WTC11 (cell line): ENCODE results near the gene TBCE.

Experiments
- JUN ChIP-seq: sonication (generic); formaldehyde crosslinking; IDR thresholded peaks from 2 replicates; pipeline ENCODE4 v1.8.0; 2023; ENCODE audit warnings: mild to moderate bottlenecking, missing genetic modification reagents
- NR2C2 ChIP-seq: sonication (generic); formaldehyde crosslinking; IDR thresholded peaks from 2 replicates; pipeline ENCODE4 v1.8.0; 2022; ENCODE audit warnings: mild to moderate bottlenecking, missing genetic modification reagents
- SOX15 ChIP-seq: fragments of 250-450 bp; sonication (Bioruptor Pico); IDR thresholded peaks from 2 replicates; pipeline ENCODE4 v1.9.0; 2021; ENCODE audit warnings: mild to moderate bottlenecking
- TCF7 ChIP-seq: sonication (generic); formaldehyde crosslinking; IDR thresholded peaks from 2 replicates; pipeline ENCODE4 v1.8.0; 2022; ENCODE audit warnings: mild to moderate bottlenecking, low read depth, missing genetic modification reagents, moderate library complexity
- ZNF423 ChIP-seq: fragments of 250-450 bp; sonication (Bioruptor Pico); IDR thresholded peaks from 2 replicates; pipeline ENCODE4 v2.1.2; 2022; ENCODE audit warnings: mild to moderate bottlenecking, moderate library complexity
- TF ChIP-seq, protein P1 (sequence below): fragments of 200-600 bp; IDR thresholded peaks from 2 replicates; pipeline ENCODE4 v1.8.0; 2022; ENCODE audit warnings: antibody characterized with exemption
- TF ChIP-seq, protein P2 (sequence below): sonication (generic); formaldehyde crosslinking; IDR thresholded peaks from 2 replicates; pipeline ENCODE4 v1.8.1; 2023; ENCODE audit warnings: mild to moderate bottlenecking, missing genetic modification reagents, moderate library complexity

DNA sequence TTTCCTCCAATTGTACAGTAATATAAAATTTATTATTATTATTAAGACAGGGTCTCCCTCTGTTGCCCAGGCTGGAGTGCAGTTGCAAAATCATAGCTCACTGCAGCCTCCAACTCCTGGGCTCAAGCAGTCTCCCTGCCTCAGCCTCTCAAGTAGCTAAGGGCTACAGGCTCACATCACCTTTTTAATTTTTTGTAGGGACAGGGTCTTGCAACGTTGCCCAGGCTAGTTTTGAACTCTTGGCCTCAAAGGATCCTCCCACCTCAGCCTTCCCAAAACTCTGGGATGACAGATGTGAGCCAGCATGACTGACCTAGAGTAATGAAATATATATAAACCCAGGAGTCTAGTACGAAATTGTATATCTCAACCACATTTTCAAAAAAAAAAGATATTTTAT is 87.9 kb downstream of the TBCE start:
- TF ChIP-seq, protein P1, sequence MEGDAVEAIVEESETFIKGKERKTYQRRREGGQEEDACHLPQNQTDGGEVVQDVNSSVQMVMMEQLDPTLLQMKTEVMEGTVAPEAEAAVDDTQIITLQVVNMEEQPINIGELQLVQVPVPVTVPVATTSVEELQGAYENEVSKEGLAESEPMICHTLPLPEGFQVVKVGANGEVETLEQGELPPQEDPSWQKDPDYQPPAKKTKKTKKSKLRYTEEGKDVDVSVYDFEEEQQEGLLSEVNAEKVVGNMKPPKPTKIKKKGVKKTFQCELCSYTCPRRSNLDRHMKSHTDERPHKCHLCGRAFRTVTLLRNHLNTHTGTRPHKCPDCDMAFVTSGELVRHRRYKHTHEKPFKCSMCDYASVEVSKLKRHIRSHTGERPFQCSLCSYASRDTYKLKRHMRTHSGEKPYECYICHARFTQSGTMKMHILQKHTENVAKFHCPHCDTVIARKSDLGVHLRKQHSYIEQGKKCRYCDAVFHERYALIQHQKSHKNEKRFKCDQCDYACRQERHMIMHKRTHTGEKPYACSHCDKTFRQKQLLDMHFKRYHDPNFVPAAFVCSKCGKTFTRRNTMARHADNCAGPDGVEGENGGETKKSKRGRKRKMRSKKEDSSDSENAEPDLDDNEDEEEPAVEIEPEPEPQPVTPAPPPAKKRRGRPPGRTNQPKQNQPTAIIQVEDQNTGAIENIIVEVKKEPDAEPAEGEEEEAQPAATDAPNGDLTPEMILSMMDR: no peak
- TF ChIP-seq NR2C2: no peak
- TF ChIP-seq SOX15 (CRISPR knock-in tag): no peak
- TF ChIP-seq, protein P2, sequence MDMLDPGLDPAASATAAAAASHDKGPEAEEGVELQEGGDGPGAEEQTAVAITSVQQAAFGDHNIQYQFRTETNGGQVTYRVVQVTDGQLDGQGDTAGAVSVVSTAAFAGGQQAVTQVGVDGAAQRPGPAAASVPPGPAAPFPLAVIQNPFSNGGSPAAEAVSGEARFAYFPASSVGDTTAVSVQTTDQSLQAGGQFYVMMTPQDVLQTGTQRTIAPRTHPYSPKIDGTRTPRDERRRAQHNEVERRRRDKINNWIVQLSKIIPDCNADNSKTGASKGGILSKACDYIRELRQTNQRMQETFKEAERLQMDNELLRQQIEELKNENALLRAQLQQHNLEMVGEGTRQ: no peak
- no peak for TF ChIP-seq TCF7 (CRISPR knock-in tag)
- TF ChIP-seq JUN (CRISPR knock-in tag): no peak
- no peak for TF ChIP-seq ZNF423 (CRISPR knock-in tag)
